ENCODE measurements around the gene NPIPA3.
"Not testable (repeated sequence)": the region's sequence is repeated elsewhere in the genome, so short reads cannot be mapped to it uniquely, and the experiment has no call there.

NPIPA3 gene

DNA sequence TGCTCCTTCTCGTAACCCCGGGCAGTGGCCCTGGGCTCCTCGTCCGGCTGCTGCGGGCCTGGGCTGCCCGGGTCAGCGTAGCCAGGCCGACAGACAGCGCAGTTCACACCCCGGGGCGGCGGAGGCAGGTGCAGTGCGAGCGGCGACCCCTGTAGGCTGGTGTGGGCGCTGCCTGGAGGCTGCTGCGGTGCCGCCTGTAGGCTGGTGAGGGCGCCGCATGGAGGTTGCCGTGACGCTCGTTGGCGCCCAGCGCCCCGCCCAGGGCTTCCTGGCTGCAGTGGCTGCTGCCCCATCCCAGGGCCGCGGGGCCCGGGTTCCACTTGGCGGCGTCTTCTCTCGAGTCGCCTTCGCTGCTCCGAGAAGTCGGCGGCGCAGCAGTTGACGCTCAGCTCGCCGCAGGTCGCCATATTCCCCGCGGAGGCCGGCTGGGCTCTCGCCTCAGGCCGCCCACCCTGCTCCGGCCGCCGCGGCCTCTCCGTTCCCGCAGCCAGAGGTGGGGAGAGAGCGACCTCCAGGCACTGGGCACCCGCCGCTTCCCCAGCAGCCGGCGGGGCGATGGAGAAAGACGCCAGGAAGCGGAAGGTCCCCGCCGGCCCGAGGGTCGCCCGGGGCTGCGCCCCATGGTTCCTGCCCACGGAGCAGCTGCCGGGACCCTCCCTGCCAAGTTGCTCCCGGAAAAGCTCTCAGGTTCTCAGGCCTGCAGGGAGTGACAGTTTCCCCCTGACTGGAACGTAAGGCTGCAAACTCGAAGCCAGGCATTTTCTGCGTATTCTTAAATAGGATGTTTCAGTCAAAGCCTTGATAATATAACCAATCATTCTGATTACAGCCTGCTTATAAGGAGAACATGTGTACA is 39.3 kb downstream of the NPIPA3 start, which contains the start of gene NPIPA2:
NPIPA2 (plus strand) TSS at position 261 of the 856 bp plus-strand sequence. CDS start 5,533 bp downstream, outside the sequence.
- not testable (repeated sequence) for DNase-seq

DNA sequence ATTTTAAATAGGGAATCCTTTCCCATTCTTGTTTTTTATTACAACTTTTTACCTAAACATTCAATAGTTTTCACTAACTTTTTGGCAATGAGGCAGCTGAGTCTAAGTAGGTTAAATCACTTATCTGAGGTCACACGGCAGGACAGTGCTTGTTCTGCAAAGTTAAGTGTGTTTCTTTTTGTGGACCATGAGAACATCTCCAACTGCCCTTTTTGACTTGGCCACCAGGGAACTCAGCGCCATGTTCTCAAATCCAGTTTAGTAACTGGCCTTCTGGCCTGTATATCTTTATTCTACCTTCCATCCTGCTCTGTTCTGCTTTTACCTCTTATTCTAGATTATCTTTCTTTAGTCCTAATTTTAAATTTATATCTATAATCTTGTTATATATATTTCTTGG is 70.4 kb downstream of the NPIPA3 start:
- DNase-seq, result not testable (repeated sequence)

DNA sequence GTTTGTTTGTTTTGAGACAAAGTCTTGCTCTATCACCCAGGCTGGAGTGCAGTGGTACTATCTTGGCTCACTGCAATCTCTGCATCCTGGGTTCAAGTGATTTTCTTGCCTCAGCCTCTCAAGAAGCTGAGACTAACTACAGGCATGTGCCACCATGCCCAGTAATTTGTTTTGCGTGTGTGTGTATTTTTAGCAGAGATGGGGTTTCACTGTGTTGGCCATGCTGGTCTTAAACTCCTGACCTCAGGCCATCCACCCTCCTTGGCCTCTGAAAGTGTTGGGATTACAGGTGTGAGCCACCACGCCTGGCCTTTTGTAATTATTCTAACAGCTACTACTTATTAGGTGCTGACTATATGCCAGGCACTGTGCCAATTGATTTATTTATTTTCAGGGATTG is 72.4 kb downstream of the NPIPA3 start:
- not testable (repeated sequence) for DNase-seq
